Choroid plexus epithelial cell (primary cell): ENCODE data around the gene FBXL17.

ENCODE experiments used
- DNase-seq: peaks from one replicate; pipeline ENCODE4 v3.0.0-alpha.2; 2010; ENCODE audit warnings: low read depth
- H3K4me3 ChIP-seq: 2 replicates; pipeline ENCODE4 v1.5.1; 2011; ENCODE audit warnings: low read depth, mild to moderate bottlenecking, control low read depth, low read length, moderate library complexity
- CTCF ChIP-seq: conservative IDR thresholded peaks from 2 replicates; pipeline ENCODE4 v1.5.1; 2011; ENCODE audit warnings: low read depth, mild to moderate bottlenecking, control low read depth, inconsistent platforms, low read length, moderate library complexity

FBXL17 gene

GRCh38 chr5:108263338-108263737 is 118.6 kb downstream of the FBXL17 start:
- no peak overlapping the region for H3K4me3 ChIP-seq
- TF ChIP-seq CTCF: no peak
- DNase-seq: no peak

DNA sequence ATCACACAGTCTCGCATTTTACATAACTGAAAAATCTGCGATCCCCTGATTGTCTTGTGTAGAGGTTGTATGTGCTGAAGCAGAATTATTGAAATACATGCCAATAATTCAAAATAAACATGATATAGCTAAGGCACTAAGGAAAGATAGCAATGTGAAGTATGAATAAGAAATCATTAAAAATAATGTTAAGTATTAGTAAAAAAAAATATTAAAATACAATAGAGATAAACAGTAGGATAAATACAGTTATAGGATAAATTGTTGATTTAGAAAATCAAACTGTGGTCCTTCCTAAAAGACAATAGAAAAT is 121.1 kb downstream of the FBXL17 start:
- H3K4me3 ChIP-seq: no peak overlapping the region
- DNase-seq: no peak
- TF ChIP-seq CTCF: no peak

DNA sequence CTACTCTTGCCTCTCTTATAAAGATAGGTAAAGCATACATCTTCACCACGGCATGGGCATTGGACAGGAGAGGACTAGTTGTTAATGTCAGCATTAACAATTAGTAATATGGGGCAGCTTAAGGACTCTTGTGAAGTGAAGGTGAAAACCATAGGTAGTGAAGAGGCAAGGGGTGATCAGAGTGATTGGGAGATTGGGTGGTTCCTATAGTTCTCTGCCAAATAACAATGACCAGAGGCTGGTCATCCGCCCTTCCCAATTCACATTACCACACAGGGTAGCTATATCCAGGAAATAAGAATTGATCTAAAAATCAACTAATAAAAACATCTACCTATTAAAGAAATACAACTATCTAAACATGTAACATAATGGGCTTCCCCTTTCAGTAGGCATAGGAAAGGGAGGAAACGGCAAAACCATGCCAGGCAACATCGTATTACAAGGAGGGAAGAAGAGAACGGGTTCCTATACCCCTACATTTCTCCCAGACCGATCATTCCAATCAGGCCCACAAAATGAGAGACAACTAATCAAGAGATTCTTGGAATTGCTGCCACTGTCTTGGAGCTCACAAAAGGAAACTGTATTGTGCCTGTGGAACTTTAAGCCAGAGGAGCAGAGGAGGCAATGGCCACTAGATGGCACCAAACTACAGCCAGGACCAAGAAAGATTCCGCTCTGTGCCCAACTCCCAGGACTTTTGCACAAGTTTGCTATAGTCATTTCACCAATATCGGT is 121.6 kb downstream of the FBXL17 start:
- DNase-seq: peak; percentile 94
- peak; percentile 100 for TF ChIP-seq CTCF
- H3K4me3 ChIP-seq: no peak overlapping the region

DNA sequence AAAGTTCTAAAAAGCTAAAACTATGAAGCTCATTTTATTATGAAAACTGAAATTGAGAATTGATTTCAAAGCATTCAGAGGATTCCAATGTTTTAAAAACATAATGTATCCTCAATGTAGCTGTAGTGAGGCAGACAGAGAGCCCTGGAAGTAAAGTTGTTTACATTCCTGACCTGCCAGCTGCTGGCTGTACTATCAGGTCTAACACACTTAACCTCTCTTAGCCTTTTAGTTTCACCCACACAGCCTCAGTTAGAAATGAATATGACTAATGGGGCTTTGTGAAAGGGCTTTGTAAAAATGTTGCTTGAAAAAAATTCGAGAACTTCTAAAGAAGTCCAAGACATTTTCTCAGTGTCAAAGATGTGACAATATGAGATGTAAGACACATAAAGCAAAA is 122.6 kb downstream of the FBXL17 start:
- no peak for TF ChIP-seq CTCF
- DNase-seq: peak; percentile 65

DNA sequence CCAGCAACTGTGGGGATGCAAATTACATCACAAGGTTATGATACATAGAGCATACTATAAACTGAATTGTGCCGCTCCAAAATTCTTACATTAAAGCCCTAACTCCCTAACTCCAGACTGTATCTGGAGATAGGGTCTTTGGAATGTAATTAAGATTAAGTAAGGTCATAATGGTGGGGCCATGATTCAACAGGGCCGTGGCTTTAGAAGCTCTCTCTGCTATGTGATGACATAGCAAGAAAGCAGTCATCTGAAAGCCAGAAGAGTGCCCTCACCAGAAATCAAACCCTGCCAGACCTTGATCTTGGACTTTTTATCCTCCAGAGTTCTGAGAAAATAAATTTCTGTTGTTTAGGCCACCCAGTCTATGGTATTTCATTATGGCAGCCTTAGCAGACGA is 123.9 kb downstream of the FBXL17 start:
- no peak for TF ChIP-seq CTCF
- DNase-seq: no peak
- no peak overlapping the region for H3K4me3 ChIP-seq

More for the DNA sequence above, 122.6 kb downstream of the FBXL17 start:
- H3K4me3 ChIP-seq: no peak overlapping the region

DNA sequence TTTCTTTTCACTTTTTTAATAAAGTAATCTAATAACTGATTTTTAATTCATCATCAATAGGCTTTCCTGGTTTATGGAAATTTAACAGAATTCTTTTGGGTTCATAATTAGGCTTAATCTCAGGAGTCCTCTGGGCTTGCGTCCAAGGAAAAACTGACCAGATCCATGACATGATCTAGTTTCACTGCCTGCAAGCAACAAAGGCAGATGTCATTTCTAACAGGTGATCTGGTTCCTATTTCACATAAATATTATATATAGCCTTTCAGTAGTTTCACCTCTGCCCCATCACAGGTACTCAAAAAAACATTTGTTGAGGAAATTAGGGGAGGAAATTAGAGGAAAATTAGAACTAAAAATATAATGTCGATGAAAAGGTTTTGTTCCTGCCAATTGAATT is 126.4 kb downstream of the FBXL17 start:
- no peak for DNase-seq
- no peak overlapping the region for H3K4me3 ChIP-seq
- TF ChIP-seq CTCF: no peak

GRCh38 chr5:108251350-108251749 is 130.5 kb downstream of the FBXL17 start:
- H3K4me3 ChIP-seq: no peak overlapping the region
- no peak for TF ChIP-seq CTCF
- DNase-seq: peak; percentile 81
